Colonic mucosa (tissue), 4 donors: ENCODE results near the gene CARD10. TPM values are rescaled to one million over a fixed set of nuclear protein-coding genes. Genes with fewer than 3 reads are reported as not detected.
A peak's percentile ranks its signal among the peaks of the same experiment; 100 is the strongest.

Experiments
- DNase-seq: peaks from one replicate; pipeline ENCODE4 v3.0.0-alpha.2; 2020
- H3K27ac ChIP-seq: fragments of 200-600 bp; one replicate; pipeline ENCODE4 v1.8.0; 2021
- H3K27me3 ChIP-seq: fragments of 200-600 bp; one replicate; pipeline ENCODE4 v1.8.0; 2021
- H3K36me3 ChIP-seq: fragments of 200-600 bp; one replicate; pipeline ENCODE4 v1.8.0; 2021
- H3K4me1 ChIP-seq: fragments of 200-600 bp; one replicate; pipeline ENCODE4 v1.8.0; 2021; ENCODE audit warnings: mild to moderate bottlenecking
- H3K4me3 ChIP-seq: fragments of 200-600 bp; one replicate; pipeline ENCODE4 v1.8.0; 2021
- H3K9ac ChIP-seq, 2 donors: one replicate each; pipeline ENCODE4 v1.7.0; 2013; ENCODE audit warnings: control low read depth in 2 of 2, low read depth in 2 of 2, low read length in 2 of 2
- H3K9me3 ChIP-seq: fragments of 200-600 bp; one replicate; pipeline ENCODE4 v1.8.0; 2021
- CTCF ChIP-seq: fragments of 200-600 bp; IDR thresholded peaks from one replicate; pipeline ENCODE4 v1.8.0; 2022; ENCODE audit warnings: antibody characterized with exemption, mild to moderate bottlenecking
- intact Hi-C: fragments of 100-400 bp; cut with DNase I; formaldehyde crosslinking; loops from one replicate; pipeline ENCODE4 v1.14.1; 2022
- total RNA-seq, 2 donors: library from RNA; stranded (reverse); fragmentation: NEBNext Ultra II Directional in 1 of 2; extraction: Animal tissue kit (Norgen Biotek cat#: 25700) in 1 of 2; gene quantifications; one replicate each; pipeline ENCODE4 v1.2.1, GENCODE V29; 2021
- donor health status: healthy.
- donor health status: DM: no; HTN: no; CAD: no.
- donor health status: DM: no; HTN: no; CAD: no.

CARD10 gene
- total RNA-seq, 2 donors from 2014 or later, result 59.3 to 60.5 TPM

GRCh38 chr22:37484480-37485394 is 34.5 kb downstream of the CARD10 start:
- peak; percentile 72 for DNase-seq
- TF ChIP-seq CTCF, result no peak
- peak overlapping the region; percentile 41 for H3K4me3 ChIP-seq
- no peaks in the 10 kb centered on the region for H3K9me3 ChIP-seq
- H3K4me1 ChIP-seq, result peaks cover 7% of the 10 kb centered on the region
- intact Hi-C loops, result no loop called here
- no peaks in the 10 kb centered on the region for H3K36me3 ChIP-seq
- no peaks in the 10 kb centered on the region for H3K27me3 ChIP-seq
- peak overlapping the region; percentile 71 for H3K27ac ChIP-seq
- H3K9ac ChIP-seq, result peak overlapping the region; percentile 71 to 83

DNA sequence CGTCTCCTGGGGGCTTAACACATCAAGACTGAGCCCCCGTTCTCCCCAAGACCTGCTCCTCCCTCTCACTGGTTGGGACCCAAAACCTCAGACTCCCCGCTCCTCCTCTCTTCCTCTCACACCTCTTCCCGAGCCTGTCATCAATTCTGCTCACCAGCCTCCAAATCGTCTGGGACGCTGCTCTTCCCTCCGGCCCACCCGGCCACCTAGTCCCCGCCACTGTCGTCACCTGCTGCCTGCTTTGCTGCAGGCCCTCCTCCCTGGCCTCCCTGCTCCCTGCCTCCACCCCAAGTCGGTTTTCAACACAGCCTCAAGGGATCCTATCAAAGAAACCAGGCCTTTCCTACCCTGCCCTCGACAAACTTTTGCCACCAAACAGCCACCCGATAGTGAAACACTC is 36.2 kb downstream of the CARD10 start:
- DNase-seq, result no peak
- no peak for TF ChIP-seq CTCF
- H3K27ac ChIP-seq, result no peak overlapping the region
- H3K9ac ChIP-seq, result no peak overlapping the region
- peaks cover 7% of the 10 kb centered on the region for H3K4me1 ChIP-seq
- no peaks in the 10 kb centered on the region for H3K36me3 ChIP-seq
- no peak overlapping the region for H3K4me3 ChIP-seq
- H3K9me3 ChIP-seq, result no peaks in the 10 kb centered on the region
- intact Hi-C loops, result no loop called here
- no peaks in the 10 kb centered on the region for H3K27me3 ChIP-seq

GRCh38 chr22:37482244-37482643 is 37.0 kb downstream of the CARD10 start:
- Histone ChIP-seq H3K9ac (no peak overlapping the region), H3K4me1 (peaks cover 7% of the 10 kb centered on the region), H3K9me3 (no peaks in the 10 kb centered on the region), H3K36me3 (no peaks in the 10 kb centered on the region), H3K27me3 (no peaks in the 10 kb centered on the region), H3K4me3 (no peak overlapping the region), H3K27ac (no peak overlapping the region)
- intact Hi-C loops, result no loop called here
- no peak for TF ChIP-seq CTCF
- DNase-seq, result no peak

GRCh38 chr22:37481347-37481907 is 37.8 kb downstream of the CARD10 start:
- intact Hi-C loops, result no loop called here
- no peak overlapping the region for H3K9ac ChIP-seq
- H3K4me3 ChIP-seq, result no peak overlapping the region
- H3K27me3 ChIP-seq, result no peaks in the 10 kb centered on the region
- H3K36me3 ChIP-seq, result no peaks in the 10 kb centered on the region
- no peak for TF ChIP-seq CTCF
- DNase-seq, result no peak
- H3K4me1 ChIP-seq, result peaks cover under 1% of the 10 kb centered on the region
- no peaks in the 10 kb centered on the region for H3K9me3 ChIP-seq
- no peak overlapping the region for H3K27ac ChIP-seq

- no peak overlapping the region for H3K27ac ChIP-seq
- no peaks in the 10 kb centered on the region for H3K27me3 ChIP-seq
- H3K36me3 ChIP-seq, result no peaks in the 10 kb centered on the region
- no peak overlapping the region for H3K9ac ChIP-seq
- no peaks in the 10 kb centered on the region for H3K4me1 ChIP-seq
- no peak for DNase-seq
- intact Hi-C loops, result no loop called here
- H3K4me3 ChIP-seq, result no peak overlapping the region
- no peak for TF ChIP-seq CTCF
- H3K9me3 ChIP-seq, result no peaks in the 10 kb centered on the region
Measured at GRCh38 chr22:37480387-37481346, 38.5 kb downstream of the CARD10 start.
